ENCODE data around the gene RCAN1. TPM values are rescaled to one million over a fixed set of nuclear protein-coding genes. Genes with fewer than 3 reads are reported as not detected.

The RCAN1 gene
- total RNA-seq, 6 donors from 2014 or later, result 24.7 to 36.2 (median 29.4) TPM

- no peak for DNase-seq
- H3K4me1 ChIP-seq, result peaks cover 0 to 7% (median 0%) of the 10 kb centered on the region in 4 donors
- no peak for ATAC-seq (ENCODE audit: low FRiP score in 2 of 2)
- H3K36me3 ChIP-seq, result no peaks in the 10 kb centered on the region
- H3K27me3 ChIP-seq, result no peaks in the 10 kb centered on the region
- H3K9me3 ChIP-seq, result no peaks in the 10 kb centered on the region
- H3K27ac ChIP-seq, result no peak overlapping the region
- TF ChIP-seq EP300 (IDR thresholded peaks at IDR 0.05) (no peak), POLR2A (IDR thresholded peaks at IDR 0.05) (no peak), POLR2AphosphoS5 (IDR thresholded peaks at IDR 0.05) (no peak)
- TF ChIP-seq, protein P1, sequence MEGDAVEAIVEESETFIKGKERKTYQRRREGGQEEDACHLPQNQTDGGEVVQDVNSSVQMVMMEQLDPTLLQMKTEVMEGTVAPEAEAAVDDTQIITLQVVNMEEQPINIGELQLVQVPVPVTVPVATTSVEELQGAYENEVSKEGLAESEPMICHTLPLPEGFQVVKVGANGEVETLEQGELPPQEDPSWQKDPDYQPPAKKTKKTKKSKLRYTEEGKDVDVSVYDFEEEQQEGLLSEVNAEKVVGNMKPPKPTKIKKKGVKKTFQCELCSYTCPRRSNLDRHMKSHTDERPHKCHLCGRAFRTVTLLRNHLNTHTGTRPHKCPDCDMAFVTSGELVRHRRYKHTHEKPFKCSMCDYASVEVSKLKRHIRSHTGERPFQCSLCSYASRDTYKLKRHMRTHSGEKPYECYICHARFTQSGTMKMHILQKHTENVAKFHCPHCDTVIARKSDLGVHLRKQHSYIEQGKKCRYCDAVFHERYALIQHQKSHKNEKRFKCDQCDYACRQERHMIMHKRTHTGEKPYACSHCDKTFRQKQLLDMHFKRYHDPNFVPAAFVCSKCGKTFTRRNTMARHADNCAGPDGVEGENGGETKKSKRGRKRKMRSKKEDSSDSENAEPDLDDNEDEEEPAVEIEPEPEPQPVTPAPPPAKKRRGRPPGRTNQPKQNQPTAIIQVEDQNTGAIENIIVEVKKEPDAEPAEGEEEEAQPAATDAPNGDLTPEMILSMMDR (IDR thresholded peaks at IDR 0.05), result no peak
- no peak overlapping the region for H3K4me3 ChIP-seq
- 72 to 83% methylated on average over 3 of the region's 3 CpGs for WGBS, 2 donors
Observed at GRCh38 chr21:34537838-34538237, 77.1 kb downstream of the RCAN1 start.

DNA sequence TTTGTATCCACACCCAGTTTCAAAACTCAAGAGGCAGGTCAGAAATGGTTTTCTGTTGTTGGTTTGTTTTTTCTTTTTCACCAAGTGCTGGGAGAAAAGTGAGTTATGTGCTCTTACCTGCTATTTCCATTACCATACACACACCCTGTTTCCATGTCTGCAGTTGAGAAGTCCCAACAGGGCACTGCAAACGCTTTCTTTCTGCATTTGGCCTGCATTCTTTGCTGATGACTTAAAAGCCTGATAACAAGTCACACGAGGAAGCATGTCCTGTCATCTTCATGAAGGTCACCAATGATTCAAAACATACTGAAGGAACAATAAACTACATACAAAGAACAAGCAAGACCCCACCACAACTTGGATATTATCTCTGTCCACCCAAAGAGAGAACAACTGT lies 78.1 kb downstream of the RCAN1 start:
- DNase-seq, result no peak
- Histone ChIP-seq H3K4me3 (no peak overlapping the region), H3K4me1 (peaks cover 0 to 7% (median 0%) of the 10 kb centered on the region in 4 donors), H3K36me3 (no peaks in the 10 kb centered on the region), H3K9me3 (no peaks in the 10 kb centered on the region), H3K27ac (no peak overlapping the region), H3K27me3 (no peaks in the 10 kb centered on the region)
- ATAC-seq (ENCODE audit: low FRiP score in 2 of 2), result no peak
- TF ChIP-seq POLR2A (IDR thresholded peaks at IDR 0.05) (no peak), POLR2AphosphoS5 (IDR thresholded peaks at IDR 0.05) (no peak)
- TF ChIP-seq, protein P1 (IDR thresholded peaks at IDR 0.05), result no peak
- 59 to 60% methylated on average over 2 of the region's 2 CpGs for WGBS, 2 donors

GRCh38 chr21:34536311-34536710 lies 78.6 kb downstream of the RCAN1 start:
- no peak for DNase-seq
- ATAC-seq (ENCODE audit: low FRiP score in 2 of 2), result no peak
- Histone ChIP-seq H3K27me3 (no peaks in the 10 kb centered on the region), H3K9me3 (no peaks in the 10 kb centered on the region), H3K4me3 (no peak overlapping the region), H3K36me3 (no peaks in the 10 kb centered on the region), H3K4me1 (peaks cover 0 to 7% (median 0%) of the 10 kb centered on the region in 4 donors), H3K27ac (no peak overlapping the region)
- 90 to 95% methylated on average over 8 of the region's 8 CpGs for WGBS, 2 donors
- TF ChIP-seq EP300 (IDR thresholded peaks at IDR 0.05), result no peak
- TF ChIP-seq POLR2A (IDR thresholded peaks at IDR 0.05), result no peak
- TF ChIP-seq POLR2AphosphoS5 (IDR thresholded peaks at IDR 0.05), result no peak
- TF ChIP-seq, protein P1 (IDR thresholded peaks at IDR 0.05), result no peak

GRCh38 chr21:34535886-34536285 lies 79.0 kb downstream of the RCAN1 start:
- ATAC-seq (ENCODE audit: low FRiP score in 2 of 2), result no peak
- H3K27ac ChIP-seq, result no peak overlapping the region
- DNase-seq, result no peak

DNA sequence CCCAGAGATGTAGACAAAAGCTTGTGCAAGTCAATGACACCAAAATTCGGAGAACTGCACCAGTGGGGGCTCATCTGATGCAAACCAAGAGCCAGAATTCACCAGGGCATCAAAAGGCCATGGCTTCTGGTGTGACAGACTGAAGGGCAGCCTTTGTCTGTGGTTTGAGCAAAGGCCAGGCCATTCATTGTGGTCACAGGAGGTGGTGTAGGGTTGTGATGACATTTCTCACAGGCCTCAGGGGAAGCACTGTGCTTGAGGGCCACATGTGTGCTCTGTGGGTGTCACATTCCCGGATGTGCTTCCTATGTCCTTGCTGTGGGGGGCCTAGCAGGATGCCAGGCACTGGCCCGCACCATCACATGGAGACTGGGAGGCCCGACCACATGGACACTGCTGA lies 80.4 kb downstream of the RCAN1 start:
- ATAC-seq (ENCODE audit: low FRiP score in 2 of 2) (peak; percentile 33 to 60), DNase-seq (no peak)
- H3K9me3 ChIP-seq, result no peaks in the 10 kb centered on the region
- TF ChIP-seq, protein P1 (IDR thresholded peaks at IDR 0.05), result no peak
- no peak for TF ChIP-seq POLR2A (IDR thresholded peaks at IDR 0.05)
- TF ChIP-seq POLR2AphosphoS5 (IDR thresholded peaks at IDR 0.05), result peak in 1 of 2 donors; percentile 16
- 10 to 74% methylated on average over 1 to 4 of the region's 4 CpGs for WGBS, 2 donors
- H3K4me1 ChIP-seq, result peaks cover 0 to 7% (median 0%) of the 10 kb centered on the region in 4 donors
- H3K27ac ChIP-seq, result no peak overlapping the region
- no peak overlapping the region for H3K4me3 ChIP-seq
- H3K36me3 ChIP-seq, result no peaks in the 10 kb centered on the region
- no peaks in the 10 kb centered on the region for H3K27me3 ChIP-seq

More at GRCh38 chr21:34535886-34536285, 79.0 kb downstream of the RCAN1 start:
- Histone ChIP-seq H3K4me3 (no peak overlapping the region), H3K36me3 (no peaks in the 10 kb centered on the region), H3K9me3 (no peaks in the 10 kb centered on the region), H3K27me3 (no peaks in the 10 kb centered on the region), H3K4me1 (peaks cover 0 to 7% (median 0%) of the 10 kb centered on the region in 4 donors)
- 95 to 96% methylated on average over 3 of the region's 3 CpGs for WGBS, 2 donors
- TF ChIP-seq POLR2A (IDR thresholded peaks at IDR 0.05) (no peak), POLR2AphosphoS5 (IDR thresholded peaks at IDR 0.05) (no peak), EP300 (IDR thresholded peaks at IDR 0.05) (no peak)
- TF ChIP-seq, protein P1 (IDR thresholded peaks at IDR 0.05), result no peak
